ENCODE measurements around the gene SARS1.
A peak's percentile ranks its signal among the peaks of the same experiment; 100 is the strongest.
"Not testable (repeated sequence)": the region's sequence is repeated elsewhere in the genome, so short reads cannot be mapped to it uniquely, and the experiment has no call there.

The SARS1 gene

GRCh38 chr1:109279615-109280278, 66.0 kb downstream of the SARS1 start:
- no peak for DNase-seq

GRCh38 chr1:109280862-109281261, 67.1 kb downstream of the SARS1 start:
- DNase-seq: no peak

- no peak for DNase-seq
These were observed 68.2 kb downstream of the SARS1 start for GRCh38 chr1:109281680-109282496.

- DNase-seq: no peak
These were observed 68.8 kb downstream of the SARS1 start for GRCh38 chr1:109282497-109282951.

GRCh38 chr1:109282952-109283747, 69.4 kb downstream of the SARS1 start, which contains the start of gene PSRC1:
TSS of gene PSRC1 (minus strand) at chr1:109283145.
- peak; percentile 97 for DNase-seq

- no peak for DNase-seq
These were observed 70.3 kb downstream of the SARS1 start for GRCh38 chr1:109283748-109284600.

- not testable (repeated sequence) for DNase-seq
These were observed 73.0 kb downstream of the SARS1 start for GRCh38 chr1:109286762-109287161.

All from fibroblast of upper back skin (primary cell).